ENCODE results near the gene CR1. TPM values are rescaled to one million over a fixed set of nuclear protein-coding genes. Genes with fewer than 3 reads are reported as not detected.

CR1 gene
- total and polyA plus RNA-seq, 2 of the 8 experiments (the other 6 are each of a cell fraction or from before 2014, with no cell fraction given) = 0.15 to 0.22 TPM

DNA sequence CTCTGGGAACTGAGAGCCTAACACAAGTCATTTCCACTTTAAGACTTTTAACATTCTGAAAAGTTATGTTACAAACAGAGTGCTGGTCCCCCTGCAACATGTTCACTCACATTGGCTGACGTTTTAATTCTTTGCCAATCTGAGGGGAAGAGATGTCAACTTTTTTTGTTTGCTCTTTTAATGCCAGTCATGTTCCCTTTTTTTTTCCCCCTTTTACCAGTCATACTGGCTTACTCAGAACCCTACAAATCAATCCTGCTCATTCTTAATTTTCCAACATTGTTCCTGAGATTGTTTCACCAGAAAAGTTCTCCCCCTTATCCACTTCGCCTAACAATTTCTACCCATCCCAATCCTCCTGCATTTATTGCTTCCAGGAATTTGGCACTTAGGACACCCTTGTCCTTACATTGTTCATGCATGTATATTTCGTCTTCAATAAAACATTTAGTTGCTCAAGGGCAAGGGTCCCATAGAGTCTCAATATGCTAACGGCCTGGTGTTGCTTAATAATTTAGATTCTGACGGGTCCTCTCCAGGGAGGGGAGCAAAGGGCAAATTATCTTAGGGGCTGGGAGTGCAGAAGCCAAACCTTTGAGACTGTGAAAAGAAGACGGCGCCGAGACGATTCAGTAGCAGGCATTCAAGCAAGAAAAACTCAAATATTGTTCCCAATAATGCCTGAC is 148.4 kb downstream of the CR1 start (continued):
- TF ChIP-seq JUND (IDR thresholded peaks at IDR 0.05; ENCODE audit: low read length) (no peak), CHD1 (IDR thresholded peaks at IDR 0.05; ENCODE audit: low read depth, low read length) (no peak)
- TF ChIP-seq, protein P1, sequence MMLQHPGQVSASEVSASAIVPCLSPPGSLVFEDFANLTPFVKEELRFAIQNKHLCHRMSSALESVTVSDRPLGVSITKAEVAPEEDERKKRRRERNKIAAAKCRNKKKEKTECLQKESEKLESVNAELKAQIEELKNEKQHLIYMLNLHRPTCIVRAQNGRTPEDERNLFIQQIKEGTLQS (IDR thresholded peaks at IDR 0.05; ENCODE audit: insufficient read depth, low read depth, low read length) = no peak
